ENCODE data around the gene PRKN.

DNA sequence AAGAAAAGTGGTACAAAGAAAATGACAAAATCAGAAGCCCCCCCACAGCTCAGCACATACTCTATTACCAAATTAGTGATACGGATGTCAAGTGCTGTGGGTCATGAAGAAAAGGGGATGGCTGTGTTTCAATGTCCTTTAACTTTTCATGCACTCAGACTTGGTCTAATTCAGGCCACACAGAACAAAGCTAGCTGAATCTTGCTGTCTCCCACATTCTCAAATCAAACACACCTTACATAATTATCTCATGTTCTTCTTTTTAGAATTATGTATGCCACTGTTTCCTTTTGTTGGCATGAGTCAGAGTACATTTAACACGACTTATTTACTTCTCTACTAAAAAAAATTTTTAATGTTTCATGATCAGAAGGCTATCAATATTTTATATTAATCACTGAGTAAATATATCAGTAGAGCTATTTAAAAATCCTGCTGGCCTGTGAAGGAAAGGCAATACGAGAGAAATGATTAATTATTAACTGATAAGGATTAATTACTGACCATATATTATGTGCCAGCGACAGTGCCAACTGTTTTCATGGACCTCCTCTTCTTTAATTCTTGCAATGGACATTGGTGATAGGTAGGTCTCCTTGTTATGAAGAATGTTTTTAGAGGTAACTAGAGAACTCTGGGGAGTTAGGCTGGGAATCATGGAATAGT lies 857.2 kb downstream of the PRKN start:
- TF ChIP-seq POLR2A (IDR thresholded peaks at IDR 0.05; ENCODE audit: low read depth, low read length) (no peak), FOS (IDR thresholded peaks at IDR 0.05; ENCODE audit: borderline replicate concordance, insufficient read depth, low read length) (no peak), EZH2 (IDR thresholded peaks at IDR 0.05; ENCODE audit: borderline replicate concordance, low read depth, low read length, severe bottlenecking) (no peak), POLR2AphosphoS5 (IDR thresholded peaks at IDR 0.05; ENCODE audit: insufficient read depth, low read depth, low read length) (no peak), MYC (IDR thresholded peaks at IDR 0.05; ENCODE audit: low read depth, low read length) (no peak), JUN (IDR thresholded peaks at IDR 0.05; ENCODE audit: borderline replicate concordance, insufficient read depth, insufficient read length, low read depth) (no peak)
- TF ChIP-seq, protein P1, sequence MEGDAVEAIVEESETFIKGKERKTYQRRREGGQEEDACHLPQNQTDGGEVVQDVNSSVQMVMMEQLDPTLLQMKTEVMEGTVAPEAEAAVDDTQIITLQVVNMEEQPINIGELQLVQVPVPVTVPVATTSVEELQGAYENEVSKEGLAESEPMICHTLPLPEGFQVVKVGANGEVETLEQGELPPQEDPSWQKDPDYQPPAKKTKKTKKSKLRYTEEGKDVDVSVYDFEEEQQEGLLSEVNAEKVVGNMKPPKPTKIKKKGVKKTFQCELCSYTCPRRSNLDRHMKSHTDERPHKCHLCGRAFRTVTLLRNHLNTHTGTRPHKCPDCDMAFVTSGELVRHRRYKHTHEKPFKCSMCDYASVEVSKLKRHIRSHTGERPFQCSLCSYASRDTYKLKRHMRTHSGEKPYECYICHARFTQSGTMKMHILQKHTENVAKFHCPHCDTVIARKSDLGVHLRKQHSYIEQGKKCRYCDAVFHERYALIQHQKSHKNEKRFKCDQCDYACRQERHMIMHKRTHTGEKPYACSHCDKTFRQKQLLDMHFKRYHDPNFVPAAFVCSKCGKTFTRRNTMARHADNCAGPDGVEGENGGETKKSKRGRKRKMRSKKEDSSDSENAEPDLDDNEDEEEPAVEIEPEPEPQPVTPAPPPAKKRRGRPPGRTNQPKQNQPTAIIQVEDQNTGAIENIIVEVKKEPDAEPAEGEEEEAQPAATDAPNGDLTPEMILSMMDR (IDR thresholded peaks at IDR 0.05; ENCODE audit: extremely low read depth in 1 of 2, insufficient read depth in 1 of 2, low read depth in 1 of 2, low read length in 2 of 2), result no peak
- TF ChIP-seq, protein P2, sequence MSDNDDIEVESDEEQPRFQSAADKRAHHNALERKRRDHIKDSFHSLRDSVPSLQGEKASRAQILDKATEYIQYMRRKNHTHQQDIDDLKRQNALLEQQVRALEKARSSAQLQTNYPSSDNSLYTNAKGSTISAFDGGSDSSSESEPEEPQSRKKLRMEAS (IDR thresholded peaks at IDR 0.05; ENCODE audit: insufficient read depth, insufficient read length), result no peak

All from endothelial cell of umbilical vein (primary cell).